Activated CD4-positive, alpha-beta T cell treated with anti-CD3 and anti-CD28 coated beads, Interleukin-2, amount 50 U/mL, for 16 hours (primary cell): ENCODE data around the gene TYMP.
"Not testable (repeated sequence)": the region's sequence is repeated elsewhere in the genome, so short reads cannot be mapped to it uniquely, and the experiment has no call there.

Experiments used
- DNase-seq: peaks from one replicate; pipeline ENCODE4 v3.0.0-alpha.2; 2020

The TYMP gene

GRCh38 chr22:50537765-50538164 is 8.0 kb upstream of the TYMP start:
- DNase-seq: no peak

GRCh38 chr22:50536226-50536625 is 6.4 kb upstream of the TYMP start:
- no peak for DNase-seq

- DNase-seq: no peak
Observed at GRCh38 chr22:50535113-50535512, 5.3 kb upstream of the TYMP start.

GRCh38 chr22:50533856-50534711 is 4.3 kb upstream of the TYMP start:
- DNase-seq: not testable (repeated sequence)

GRCh38 chr22:50532824-50533796 is 3.3 kb upstream of the TYMP start:
- DNase-seq: no peak

GRCh38 chr22:50531962-50532674 is 2.3 kb upstream of the TYMP start:
- DNase-seq: no peak

GRCh38 chr22:50531546-50531961 is 1.7 kb upstream of the TYMP start:
- peak; percentile 78 for DNase-seq

GRCh38 chr22:50530877-50531545 is 1.2 kb upstream of the TYMP start:
- peak; percentile 92 for DNase-seq

- no peak for DNase-seq
Observed at GRCh38 chr22:50530580-50530876, 716 bp upstream of the TYMP start.

GRCh38 chr22:50529416-50529896 is 356 bp downstream of the TYMP start:
- DNase-seq: no peak

- DNase-seq: no peak
Observed at GRCh38 chr22:50528682-50529415, 963 bp downstream of the TYMP start.

GRCh38 chr22:50527921-50528681 is 1.7 kb downstream of the TYMP start:
- DNase-seq: no peak

- DNase-seq: peak; percentile 80
Observed at GRCh38 chr22:50526834-50527801, 2.7 kb downstream of the TYMP start.

GRCh38 chr22:50526108-50526833 is 3.5 kb downstream of the TYMP start:
- peak; percentile 91 for DNase-seq

GRCh38 chr22:50525858-50526107 is 4.0 kb downstream of the TYMP start:
- no peak for DNase-seq

- peak; percentile 98 for DNase-seq
Observed at GRCh38 chr22:50525104-50525857, 4.5 kb downstream of the TYMP start, which contains the start of gene SCO2. TSS of gene SCO2 (minus strand) at chr22:50525598. CDS start at chr22:50524411, 1,187 bp downstream.

- peak; percentile 33 for DNase-seq
Observed at GRCh38 chr22:50524676-50525103, 5.1 kb downstream of the TYMP start.
